SIG-M5 treated with dmso at 0.1 percent for 504 hours (cell line): ENCODE results near the gene KIF3A.
A peak's percentile ranks its signal among the peaks of the same experiment; 100 is the strongest.

Source experiments
- DNase-seq: peaks from one replicate; lab custom pipeline; 2025; ENCODE audit not compliant: unreplicated experiment; lab: John Stamatoyannopoulos, UW

The KIF3A gene

DNA sequence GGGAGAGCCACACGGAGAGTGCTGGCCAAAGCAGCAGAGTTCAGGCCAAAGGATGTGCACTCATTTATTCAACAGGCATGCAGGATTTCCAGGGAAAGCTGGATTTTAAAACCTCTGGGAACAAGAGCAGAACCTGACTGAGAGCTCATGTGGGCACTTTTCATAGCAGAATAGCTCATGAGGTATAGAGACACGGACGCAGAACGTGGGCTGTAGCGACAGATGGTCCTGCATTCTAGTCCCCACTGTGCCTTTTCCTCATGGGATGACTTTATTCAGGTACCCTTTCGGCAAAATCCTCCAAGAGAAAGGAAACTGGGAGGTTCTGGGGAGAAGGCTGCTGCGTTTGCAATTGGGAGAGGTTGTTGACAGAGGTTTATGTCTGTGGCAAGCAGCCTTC, 58.2 kb downstream of the KIF3A start:
- DNase-seq = no peak

GRCh38 chr5:132678735-132679134, 58.6 kb downstream of the KIF3A start:
- DNase-seq = no peak

DNA sequence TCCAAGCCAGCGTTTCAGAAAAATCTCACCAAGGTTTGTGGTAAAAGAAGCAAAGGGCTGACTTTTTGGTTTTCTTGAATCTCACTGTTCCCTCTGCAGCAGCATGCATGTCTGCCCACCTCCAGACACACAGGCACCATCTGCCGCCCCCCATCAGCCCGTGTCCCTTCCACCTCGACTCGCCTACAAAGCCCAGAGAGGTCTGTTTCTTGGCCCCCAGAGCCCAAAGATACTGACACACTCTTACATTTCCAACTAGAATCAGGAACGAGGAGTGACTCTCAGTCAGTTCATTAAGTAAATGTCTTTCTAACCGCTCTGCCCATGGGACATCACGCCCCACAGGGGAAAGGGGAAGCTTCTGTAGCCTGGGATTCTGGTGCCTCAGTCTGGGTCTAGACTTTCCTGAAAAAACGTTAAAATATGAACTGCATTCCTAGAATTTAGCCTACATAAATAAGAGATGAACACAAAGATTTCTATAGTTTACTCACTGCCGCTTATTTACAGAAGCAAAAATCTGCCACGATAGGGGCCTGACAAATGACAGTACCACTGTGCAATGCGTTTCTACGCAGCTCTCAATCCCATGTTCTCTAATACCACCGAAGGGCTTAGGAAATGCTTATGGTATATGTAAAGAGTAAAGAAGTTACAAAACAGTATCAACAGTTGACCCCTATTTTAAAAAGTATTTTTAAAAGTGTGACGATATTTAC, 59.5 kb downstream of the KIF3A start:
- DNase-seq = no peak

GRCh38 chr5:132677191-132677590, 60.2 kb downstream of the KIF3A start:
- DNase-seq = no peak

GRCh38 chr5:132675936-132676689, 61.2 kb downstream of the KIF3A start:
- DNase-seq = no peak

DNA sequence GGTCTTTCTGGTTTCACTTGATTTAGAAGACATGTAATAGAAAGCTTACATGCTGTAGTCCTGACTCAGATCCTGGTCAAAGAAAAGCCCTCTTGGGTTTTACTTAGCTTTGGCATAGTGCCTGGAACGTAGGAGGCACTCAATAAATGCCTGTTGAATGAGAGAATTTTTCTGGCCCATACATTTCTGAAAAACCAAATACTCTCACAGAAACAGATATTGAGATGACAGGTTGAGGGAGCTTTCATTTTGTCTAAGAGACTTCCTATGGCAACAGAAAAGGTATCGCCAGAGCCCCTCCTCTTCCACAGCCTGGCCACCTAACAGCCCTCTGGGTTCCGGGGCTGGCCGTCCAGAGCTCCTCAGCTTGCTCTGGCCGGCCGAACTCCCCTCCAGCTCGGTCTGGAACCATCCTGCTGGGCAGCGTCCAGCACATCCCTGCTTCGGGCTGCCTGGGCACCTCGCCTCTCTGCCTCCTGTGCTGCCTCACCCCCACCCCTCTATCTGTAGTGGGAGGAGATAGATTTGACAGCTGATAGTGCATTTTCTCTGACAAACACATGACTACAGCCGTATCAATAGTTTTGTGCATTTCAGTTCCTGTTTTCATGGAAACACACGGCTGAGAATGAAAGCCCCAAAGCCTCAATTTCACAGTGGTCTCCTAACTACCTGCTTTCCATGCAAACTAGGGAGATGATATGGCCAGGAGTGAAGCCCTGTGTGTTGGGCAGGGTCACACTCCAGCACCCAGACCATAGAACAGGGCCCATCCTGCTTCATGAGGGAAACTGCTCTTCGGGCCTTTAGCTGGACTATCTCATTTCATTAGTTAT, 62.5 kb downstream of the KIF3A start:
- DNase-seq = peak; percentile 29

- no peak for DNase-seq
Observed at GRCh38 chr5:132673939-132674630, 63.3 kb downstream of the KIF3A start, which contains the start of gene IL4. IL4 (plus strand) TSS chr5:132673989; CDS start chr5:132674051, 62 bp downstream.

- DNase-seq = no peak
Observed at GRCh38 chr5:132673488-132673887, 63.9 kb downstream of the KIF3A start.

DNA sequence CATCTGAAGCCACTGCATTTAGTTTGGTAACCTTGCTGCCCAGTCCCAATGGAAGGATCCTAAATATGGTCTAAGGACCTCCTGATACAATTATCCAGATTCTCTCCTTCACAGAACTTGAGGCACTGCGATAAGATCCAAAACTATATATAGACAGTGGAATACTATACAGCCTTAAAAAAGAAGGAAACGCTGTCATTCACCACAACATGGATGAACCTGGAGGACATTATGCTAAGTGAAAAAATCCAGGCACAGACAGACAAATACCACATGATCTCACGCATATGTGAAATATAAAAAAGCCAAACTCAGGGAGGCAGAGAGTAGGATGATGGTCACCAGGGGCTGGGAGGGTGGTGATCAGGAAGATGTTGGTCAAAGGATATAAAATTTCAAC, 66.3 kb downstream of the KIF3A start:
- DNase-seq = no peak

DNA sequence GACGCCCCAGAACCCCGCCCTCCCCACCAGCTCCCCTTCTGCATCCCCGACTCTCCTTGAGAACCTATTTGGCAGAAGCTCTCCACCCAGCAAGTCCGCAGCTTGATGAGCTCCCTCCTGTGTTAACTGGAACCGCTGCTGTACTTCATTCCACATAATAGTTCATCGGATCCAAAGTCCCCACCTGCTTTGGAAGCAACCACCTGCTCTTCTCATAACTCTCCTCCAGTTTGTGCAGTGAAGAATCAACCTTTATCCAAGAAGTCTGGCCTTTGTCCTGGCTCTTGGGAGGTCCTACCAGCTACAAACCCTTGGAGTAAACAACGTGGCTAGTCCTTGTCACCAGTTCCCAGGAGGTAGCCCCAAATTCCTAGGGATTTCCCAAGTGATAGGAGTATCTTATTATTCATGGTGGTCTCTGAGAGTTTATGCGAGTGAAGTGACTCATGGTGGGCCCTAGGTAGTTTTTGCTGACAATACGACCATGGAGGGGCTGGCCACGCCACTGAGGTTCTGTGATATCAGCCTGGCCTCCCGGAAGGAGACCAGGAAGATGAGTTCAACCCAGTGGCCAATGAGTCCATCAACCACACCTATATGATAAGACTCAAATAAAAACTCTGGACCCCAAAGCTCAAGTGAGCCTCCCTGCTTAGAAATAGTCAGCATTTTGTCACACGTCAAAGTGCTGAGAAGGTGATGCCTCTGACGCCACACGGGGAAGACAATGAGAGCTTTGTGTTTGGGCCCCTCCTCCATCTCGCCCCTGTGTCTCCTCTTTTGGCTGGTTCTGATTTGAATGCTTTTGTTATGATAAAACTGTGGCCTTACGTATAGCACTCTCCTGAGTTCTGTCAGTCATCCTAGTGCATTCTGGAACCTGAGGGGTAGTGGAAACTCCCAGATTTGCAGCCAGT, 67.1 kb downstream of the KIF3A start:
- no peak for DNase-seq

DNA sequence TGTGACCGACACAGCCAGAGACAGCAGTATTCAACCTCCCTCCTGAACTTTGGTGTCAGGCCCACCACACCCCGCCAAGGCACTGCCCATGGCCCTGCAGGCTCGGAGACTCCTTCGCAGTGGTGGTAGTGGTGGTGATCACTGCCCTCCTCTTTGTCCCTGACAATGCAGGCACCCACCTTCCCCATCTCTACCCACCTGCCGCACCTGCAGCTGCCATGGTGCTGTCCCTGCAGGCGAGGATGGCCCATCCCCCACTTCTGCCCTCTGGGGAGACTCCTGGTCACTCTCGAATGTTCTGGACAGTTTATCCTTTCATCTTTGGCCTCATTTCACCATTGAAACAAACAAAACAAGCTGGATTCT, 67.9 kb downstream of the KIF3A start:
- no peak for DNase-seq

- DNase-seq = no peak
Observed at GRCh38 chr5:132668706-132669454, 68.5 kb downstream of the KIF3A start.

DNA sequence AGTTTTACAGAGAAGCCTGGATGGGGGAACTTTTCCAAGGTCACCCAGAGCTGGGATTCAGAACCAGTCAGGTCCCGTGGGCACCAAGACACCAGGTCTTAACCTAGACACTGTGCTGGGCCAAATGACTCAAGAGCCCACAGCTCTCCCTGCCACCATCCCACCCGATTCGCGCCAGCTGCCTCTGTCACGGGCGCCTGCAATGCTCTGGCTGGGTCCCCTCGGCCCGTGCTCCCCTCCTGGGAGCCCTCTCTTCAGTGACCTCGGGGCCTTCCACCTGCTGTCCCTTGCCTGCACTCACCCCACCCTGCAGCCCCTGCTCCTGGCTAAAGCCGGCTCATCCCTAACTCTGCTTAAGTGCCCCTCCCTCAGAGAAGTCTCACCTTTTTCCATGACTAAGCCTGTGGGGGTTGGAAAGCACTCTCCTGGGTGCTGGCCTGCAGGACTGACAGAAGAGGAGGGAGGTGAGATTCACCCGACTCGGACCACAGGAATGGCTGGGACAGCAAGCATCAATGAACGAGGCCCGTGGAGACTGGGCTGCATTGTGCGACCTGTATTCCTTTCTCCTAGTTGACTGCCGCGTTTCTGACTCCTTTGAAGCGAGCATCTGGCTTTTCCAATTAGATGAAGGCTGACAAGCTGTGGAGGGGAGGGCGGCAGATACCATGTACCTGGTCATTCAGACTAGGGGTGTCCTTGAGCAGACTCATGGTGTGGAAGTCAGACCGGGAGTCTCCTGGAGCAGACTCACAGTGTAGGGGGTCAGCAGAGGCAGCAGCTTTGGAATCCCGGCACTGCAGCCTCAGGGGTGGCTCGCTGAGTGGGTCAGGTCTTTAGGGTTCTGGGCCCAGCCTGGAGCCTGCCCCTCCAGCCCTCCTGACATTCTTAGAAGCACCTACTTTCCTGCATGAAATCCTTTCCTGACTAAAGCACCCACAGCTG, 69.3 kb downstream of the KIF3A start:
- DNase-seq = no peak

- DNase-seq = no peak
Observed at GRCh38 chr5:132667309-132667708, 70.0 kb downstream of the KIF3A start.

DNA sequence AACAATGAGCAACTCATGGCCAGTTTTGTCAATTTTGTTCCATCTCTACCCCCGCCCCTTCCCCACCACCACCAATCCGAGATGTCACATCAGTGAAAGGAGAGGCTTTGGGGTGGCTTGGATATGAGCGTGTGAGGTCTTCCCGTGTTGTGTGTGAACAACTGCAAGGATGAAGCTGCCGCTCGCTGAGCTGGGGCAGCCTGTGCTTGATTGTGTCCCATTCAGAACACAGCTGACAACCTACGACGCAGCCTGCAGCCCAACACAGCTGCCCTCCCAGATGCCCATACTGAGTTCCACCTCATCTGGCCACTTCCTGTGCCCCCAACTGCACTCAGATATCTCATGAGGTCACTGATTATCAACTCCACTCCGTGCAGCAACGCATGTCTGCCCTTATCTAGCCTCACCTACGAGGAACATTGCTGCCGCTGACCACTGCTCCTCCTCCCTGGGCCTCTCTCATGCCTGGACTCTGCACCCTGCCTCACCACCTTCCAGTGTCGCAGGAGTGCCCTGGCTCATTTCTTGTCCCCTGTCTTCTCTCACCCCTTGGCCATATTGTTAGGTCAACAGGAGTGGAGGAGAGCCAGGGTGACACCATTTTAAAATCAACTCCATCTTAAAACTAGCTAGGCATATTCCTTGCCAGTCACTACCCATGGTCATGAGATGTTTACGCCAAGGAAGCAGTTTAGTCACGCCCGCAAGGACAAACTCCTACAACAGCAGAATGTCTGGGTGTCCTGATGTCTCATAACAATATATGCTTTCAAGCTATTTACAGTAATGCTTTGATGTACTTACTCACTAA, 70.8 kb downstream of the KIF3A start:
- no peak for DNase-seq

DNA sequence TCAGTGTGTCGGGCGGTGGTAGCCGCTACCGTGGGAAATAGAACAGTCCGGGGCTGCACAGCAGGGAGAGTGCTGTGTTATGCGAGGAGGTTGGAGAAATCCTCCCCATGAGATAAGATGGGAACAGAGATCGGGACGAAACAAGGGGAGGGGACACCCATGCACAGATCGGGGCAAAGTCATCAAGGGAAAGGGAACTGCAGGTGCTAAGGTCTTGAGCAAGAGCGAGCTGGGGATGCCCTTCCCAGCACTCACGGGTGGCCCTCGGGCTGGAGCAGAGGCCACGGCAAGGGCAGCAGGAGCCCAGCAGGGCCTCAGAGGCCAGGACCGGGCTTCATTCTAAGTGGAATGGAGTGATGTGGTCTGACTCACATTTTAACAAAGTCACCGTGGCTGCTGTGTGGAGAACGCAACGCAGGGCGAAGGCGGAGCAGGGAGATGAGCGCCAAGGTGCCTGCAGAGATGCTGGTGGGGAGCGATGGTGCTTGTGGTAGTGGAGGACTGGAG, 71.7 kb downstream of the KIF3A start:
- DNase-seq = no peak

DNA sequence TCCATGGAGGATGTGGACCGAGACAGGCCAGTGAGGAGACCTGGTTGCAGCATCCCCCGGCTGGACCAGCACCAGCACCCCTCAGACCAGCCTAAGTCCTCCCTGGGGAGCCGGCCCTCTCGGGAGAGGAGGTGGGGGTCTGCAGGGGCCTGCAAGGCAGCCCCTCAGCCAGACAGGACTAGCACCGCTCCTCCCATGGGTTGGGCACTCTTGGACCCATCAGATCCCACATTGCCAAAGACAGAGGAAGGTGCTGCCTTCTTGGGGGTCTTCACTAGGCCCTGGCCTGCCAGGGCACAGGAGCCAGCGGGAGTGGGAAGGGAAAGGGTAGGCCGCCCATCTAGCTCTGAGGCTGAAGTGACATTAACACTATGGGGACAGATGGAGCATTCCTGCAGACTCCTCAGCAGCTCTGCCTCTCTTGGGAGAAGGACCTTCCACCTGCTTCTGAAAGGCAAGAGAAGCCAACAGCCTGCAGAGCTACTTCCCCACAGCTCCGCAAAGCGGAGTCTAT, 72.6 kb downstream of the KIF3A start:
- no peak for DNase-seq
